IPS-15b (cell line): ENCODE measurements around the gene INHBE.

Experiments used
- H3K27me3 ChIP-seq: one replicate; pipeline ENCODE4 v1.6.1; 2013; ENCODE audit warnings: low read length; ENCODE audit not compliant: control insufficient read depth, insufficient read depth
- H3K36me3 ChIP-seq: one replicate; pipeline ENCODE4 v1.6.1; 2013; ENCODE audit warnings: low read length; ENCODE audit not compliant: control insufficient read depth, insufficient read depth
- H3K4me1 ChIP-seq: one replicate; pipeline ENCODE4 v1.6.1; 2013; ENCODE audit warnings: mild to moderate bottlenecking, low read length; ENCODE audit not compliant: control insufficient read depth, insufficient read depth
- H3K4me3 ChIP-seq: one replicate; pipeline ENCODE4 v1.5.1; 2013; ENCODE audit warnings: low read depth, low read length
- H3K9ac ChIP-seq: one replicate; pipeline ENCODE4 v1.6.1; 2013; ENCODE audit warnings: low read depth, mild to moderate bottlenecking, low read length
- H3K9me3 ChIP-seq: one replicate; pipeline ENCODE4 v1.6.1; 2013; ENCODE audit warnings: mild to moderate bottlenecking, low read length; ENCODE audit not compliant: control insufficient read depth, insufficient read depth

Gene INHBE

GRCh38 chr12:57473886-57474285 lies 18.8 kb downstream of the INHBE start:
- peaks cover 12% of the 10 kb centered on the region for H3K36me3 ChIP-seq
- no peak overlapping the region for H3K9ac ChIP-seq
- peaks cover 6% of the 10 kb centered on the region for H3K4me1 ChIP-seq
- H3K27me3 ChIP-seq = peaks cover 59% of the 10 kb centered on the region
- no peak overlapping the region for H3K4me3 ChIP-seq
- no peaks in the 10 kb centered on the region for H3K9me3 ChIP-seq

GRCh38 chr12:57474430-57474829 lies 19.3 kb downstream of the INHBE start:
- Histone ChIP-seq H3K4me3 (no peak overlapping the region), H3K27me3 (peaks cover 62% of the 10 kb centered on the region), H3K36me3 (peaks cover 7% of the 10 kb centered on the region), H3K4me1 (peaks cover 6% of the 10 kb centered on the region), H3K9ac (no peak overlapping the region), H3K9me3 (no peaks in the 10 kb centered on the region)

GRCh38 chr12:57474862-57475261 lies 19.8 kb downstream of the INHBE start:
- no peaks in the 10 kb centered on the region for H3K9me3 ChIP-seq
- H3K27me3 ChIP-seq = peaks cover 63% of the 10 kb centered on the region
- peaks cover 5% of the 10 kb centered on the region for H3K36me3 ChIP-seq
- no peak overlapping the region for H3K9ac ChIP-seq
- peaks cover 6% of the 10 kb centered on the region for H3K4me1 ChIP-seq
- peak overlapping the region; percentile 45 for H3K4me3 ChIP-seq

- Histone ChIP-seq H3K4me3 (peak overlapping the region; percentile 45), H3K4me1 (peaks cover 6% of the 10 kb centered on the region), H3K9me3 (no peaks in the 10 kb centered on the region), H3K9ac (no peak overlapping the region), H3K27me3 (peaks cover 64% of the 10 kb centered on the region), H3K36me3 (peaks cover 1% of the 10 kb centered on the region)
These were observed 20.4 kb downstream of the INHBE start for GRCh38 chr12:57475271-57476161.

- peaks cover 6% of the 10 kb centered on the region for H3K4me1 ChIP-seq
- H3K9me3 ChIP-seq = no peaks in the 10 kb centered on the region
- H3K9ac ChIP-seq = no peak overlapping the region
- no peaks in the 10 kb centered on the region for H3K36me3 ChIP-seq
- H3K4me3 ChIP-seq = peak overlapping the region; percentile 45
- peaks cover 65% of the 10 kb centered on the region for H3K27me3 ChIP-seq
These were observed 21.3 kb downstream of the INHBE start for GRCh38 chr12:57476162-57476992.

- H3K4me1 ChIP-seq = peaks cover 6% of the 10 kb centered on the region
- H3K9ac ChIP-seq = no peak overlapping the region
- H3K27me3 ChIP-seq = peaks cover 60% of the 10 kb centered on the region
These were observed 22.0 kb downstream of the INHBE start for GRCh38 chr12:57476993-57477709.

GRCh38 chr12:57477710-57478681 lies 22.9 kb downstream of the INHBE start:
- no peak overlapping the region for H3K4me3 ChIP-seq
- no peak overlapping the region for H3K9ac ChIP-seq
- peaks cover 6% of the 10 kb centered on the region for H3K4me1 ChIP-seq
- H3K27me3 ChIP-seq = peaks cover 52% of the 10 kb centered on the region
- no peaks in the 10 kb centered on the region for H3K36me3 ChIP-seq
- no peaks in the 10 kb centered on the region for H3K9me3 ChIP-seq

More at GRCh38 chr12:57476993-57477709, 22.0 kb downstream of the INHBE start:
- H3K36me3 ChIP-seq = no peaks in the 10 kb centered on the region
- no peaks in the 10 kb centered on the region for H3K9me3 ChIP-seq
- H3K4me3 ChIP-seq = no peak overlapping the region

- Histone ChIP-seq H3K9ac (no peak overlapping the region), H3K4me3 (no peak overlapping the region), H3K27me3 (peaks cover 44% of the 10 kb centered on the region), H3K36me3 (no peaks in the 10 kb centered on the region), H3K4me1 (peaks cover 11% of the 10 kb centered on the region), H3K9me3 (no peaks in the 10 kb centered on the region)
These were observed 23.9 kb downstream of the INHBE start for GRCh38 chr12:57479043-57479375.

GRCh38 chr12:57479376-57480115 lies 24.4 kb downstream of the INHBE start, which contains the start of gene ARHGAP9:
ARHGAP9 (minus strand) TSS chr12:57479866; CDS start chr12:57479406, 460 bp downstream.
- H3K4me1 ChIP-seq = peaks cover 11% of the 10 kb centered on the region
- H3K9ac ChIP-seq = no peak within 1 kb of the TSS
- H3K9me3 ChIP-seq = no peaks in the 10 kb centered on the region
- H3K27me3 ChIP-seq = peaks cover 39% of the 10 kb centered on the region
- no peaks in the 10 kb centered on the region for H3K36me3 ChIP-seq
- no peak within 1 kb of the TSS for H3K4me3 ChIP-seq

GRCh38 chr12:57481671-57482070 lies 26.6 kb downstream of the INHBE start:
- Histone ChIP-seq H3K9ac (no peak overlapping the region), H3K9me3 (no peaks in the 10 kb centered on the region), H3K4me3 (no peak overlapping the region), H3K27me3 (peaks cover 18% of the 10 kb centered on the region), H3K4me1 (peaks cover 8% of the 10 kb centered on the region), H3K36me3 (no peaks in the 10 kb centered on the region)
